ENCODE measurements around the gene GH2.
"Not testable (repeated sequence)": the region's sequence is repeated elsewhere in the genome, so short reads cannot be mapped to it uniquely, and the experiment has no call there.

GH2 gene

DNA sequence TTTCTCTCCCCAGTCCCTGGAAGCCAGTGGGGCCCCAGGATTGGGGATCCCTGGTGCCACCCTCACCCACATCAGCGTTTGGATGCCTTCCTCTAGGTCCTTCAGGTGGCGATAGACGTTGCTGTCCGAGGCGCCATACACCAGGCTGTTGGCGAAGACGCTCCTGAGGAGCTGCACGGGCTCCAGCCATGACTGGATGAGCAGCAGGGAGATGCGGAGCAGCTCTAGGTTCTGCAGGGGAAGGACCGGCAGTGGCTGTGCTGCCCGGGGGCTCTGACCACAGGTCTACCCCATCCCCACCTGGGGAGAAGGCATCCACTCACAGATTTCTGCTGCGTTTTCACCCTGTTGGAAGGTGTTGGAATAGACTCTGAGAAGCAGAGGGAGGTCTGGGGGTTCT, 1.0 kb downstream of the GH2 start (continued):
- TF ChIP-seq, protein P1, sequence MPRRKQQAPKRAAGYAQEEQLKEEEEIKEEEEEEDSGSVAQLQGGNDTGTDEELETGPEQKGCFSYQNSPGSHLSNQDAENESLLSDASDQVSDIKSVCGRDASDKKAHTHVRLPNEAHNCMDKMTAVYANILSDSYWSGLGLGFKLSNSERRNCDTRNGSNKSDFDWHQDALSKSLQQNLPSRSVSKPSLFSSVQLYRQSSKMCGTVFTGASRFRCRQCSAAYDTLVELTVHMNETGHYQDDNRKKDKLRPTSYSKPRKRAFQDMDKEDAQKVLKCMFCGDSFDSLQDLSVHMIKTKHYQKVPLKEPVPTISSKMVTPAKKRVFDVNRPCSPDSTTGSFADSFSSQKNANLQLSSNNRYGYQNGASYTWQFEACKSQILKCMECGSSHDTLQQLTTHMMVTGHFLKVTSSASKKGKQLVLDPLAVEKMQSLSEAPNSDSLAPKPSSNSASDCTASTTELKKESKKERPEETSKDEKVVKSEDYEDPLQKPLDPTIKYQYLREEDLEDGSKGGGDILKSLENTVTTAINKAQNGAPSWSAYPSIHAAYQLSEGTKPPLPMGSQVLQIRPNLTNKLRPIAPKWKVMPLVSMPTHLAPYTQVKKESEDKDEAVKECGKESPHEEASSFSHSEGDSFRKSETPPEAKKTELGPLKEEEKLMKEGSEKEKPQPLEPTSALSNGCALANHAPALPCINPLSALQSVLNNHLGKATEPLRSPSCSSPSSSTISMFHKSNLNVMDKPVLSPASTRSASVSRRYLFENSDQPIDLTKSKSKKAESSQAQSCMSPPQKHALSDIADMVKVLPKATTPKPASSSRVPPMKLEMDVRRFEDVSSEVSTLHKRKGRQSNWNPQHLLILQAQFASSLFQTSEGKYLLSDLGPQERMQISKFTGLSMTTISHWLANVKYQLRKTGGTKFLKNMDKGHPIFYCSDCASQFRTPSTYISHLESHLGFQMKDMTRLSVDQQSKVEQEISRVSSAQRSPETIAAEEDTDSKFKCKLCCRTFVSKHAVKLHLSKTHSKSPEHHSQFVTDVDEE (CRISPR knock-in tag; IDR thresholded peaks at IDR 0.05) = no peak
- TF ChIP-seq GLIS3 (CRISPR knock-in tag; IDR thresholded peaks at IDR 0.05) (no peak), ZFP30 (CRISPR knock-in tag; IDR thresholded peaks at IDR 0.05) (no peak), CSDC2 (CRISPR knock-in tag; IDR thresholded peaks at IDR 0.05) (no peak)

DNA sequence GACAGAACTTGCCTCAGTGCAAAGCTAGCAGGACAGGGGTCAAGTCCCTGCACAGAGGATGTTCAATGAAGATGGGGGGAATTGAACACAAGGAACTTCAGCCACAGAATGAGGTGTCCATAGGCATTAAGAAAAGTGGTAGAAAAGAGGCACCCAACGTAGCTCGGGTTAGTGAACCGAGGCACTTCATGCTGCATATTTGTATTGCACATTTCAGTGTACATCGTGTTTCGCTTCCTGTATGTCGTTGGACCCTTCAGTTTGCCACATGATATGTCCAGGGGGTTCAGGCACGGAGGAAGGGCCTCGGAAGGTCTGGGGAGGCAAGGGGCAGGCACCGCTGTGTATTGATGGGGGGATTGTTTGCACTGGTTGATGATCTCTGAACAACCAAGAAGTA, 3.3 kb downstream of the GH2 start:
- ATAC-seq = not testable (repeated sequence)

DNA sequence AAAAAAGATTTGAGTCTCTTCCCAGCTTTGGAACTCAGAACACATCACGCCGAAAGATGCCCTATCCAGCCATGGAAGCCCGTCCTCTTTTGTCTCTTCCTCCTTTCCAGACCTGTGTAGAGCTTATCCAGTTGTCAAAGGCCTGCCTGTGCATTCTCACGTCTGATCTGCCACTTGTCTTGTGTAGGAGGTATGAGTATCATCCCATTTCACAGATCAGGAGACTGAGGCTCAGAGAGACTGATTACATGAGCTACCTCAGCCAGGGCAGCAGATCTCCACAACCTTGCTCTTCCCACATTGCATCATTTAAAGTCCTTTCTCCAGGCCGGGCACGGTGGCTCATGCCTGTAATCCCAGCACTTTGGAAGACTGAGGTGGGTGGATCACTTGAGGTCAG, 7.1 kb downstream of the GH2 start:
- ATAC-seq = not testable (repeated sequence)

DNA sequence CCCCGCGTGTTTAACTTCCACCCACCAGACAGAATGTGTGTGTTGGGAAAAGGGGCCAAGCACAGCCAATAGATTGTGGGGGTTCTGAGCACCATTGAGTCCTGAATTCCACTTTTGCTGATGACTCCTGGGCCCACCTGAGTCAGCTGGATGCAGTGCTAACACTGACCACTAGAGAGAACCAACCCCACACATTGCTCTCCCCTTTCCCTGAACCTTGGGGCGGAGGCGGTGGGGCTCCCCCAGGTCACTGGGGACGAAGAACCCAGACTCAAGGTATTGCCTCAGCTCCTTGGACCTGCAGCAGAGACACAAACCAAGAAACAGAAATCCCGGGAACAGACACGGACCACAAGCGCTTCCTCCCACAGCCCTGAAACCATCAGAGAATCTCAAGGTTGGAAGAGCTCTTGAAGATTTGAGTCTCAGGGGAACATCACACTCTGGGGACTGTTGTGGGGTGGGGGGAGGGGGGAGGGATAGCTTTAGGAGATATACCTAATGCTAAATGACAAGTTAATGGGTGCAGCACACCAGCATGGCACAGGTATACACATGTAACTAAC, 7.6 kb downstream of the GH2 start:
- not testable (repeated sequence) for ATAC-seq

DNA sequence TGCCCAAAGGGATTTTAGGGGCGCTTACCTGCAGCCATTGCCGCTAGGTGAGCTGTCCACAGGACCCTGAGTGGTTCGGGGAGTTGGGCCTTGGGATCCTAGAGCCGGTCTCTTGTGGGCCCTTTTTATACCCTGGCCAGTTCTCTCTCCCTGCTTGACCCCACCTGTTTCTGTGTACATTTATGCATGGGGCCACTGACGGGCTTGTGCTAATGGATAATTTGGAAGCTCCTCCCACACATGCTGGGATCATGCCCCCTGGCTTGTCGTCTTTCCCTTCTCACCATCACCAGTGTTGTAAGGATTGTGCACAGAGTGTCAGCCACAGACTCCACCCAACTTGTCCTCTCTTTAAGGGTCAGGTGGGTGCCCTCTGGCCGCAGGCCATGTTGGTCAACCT, 8.2 kb downstream of the GH2 start, which contains the start of gene CSH2:
Gene CSH2 (minus strand): TSS at position 101 of the 400 bp plus-strand sequence. CDS start 63 bp downstream, at position 38.
- ATAC-seq = not testable (repeated sequence)

DNA sequence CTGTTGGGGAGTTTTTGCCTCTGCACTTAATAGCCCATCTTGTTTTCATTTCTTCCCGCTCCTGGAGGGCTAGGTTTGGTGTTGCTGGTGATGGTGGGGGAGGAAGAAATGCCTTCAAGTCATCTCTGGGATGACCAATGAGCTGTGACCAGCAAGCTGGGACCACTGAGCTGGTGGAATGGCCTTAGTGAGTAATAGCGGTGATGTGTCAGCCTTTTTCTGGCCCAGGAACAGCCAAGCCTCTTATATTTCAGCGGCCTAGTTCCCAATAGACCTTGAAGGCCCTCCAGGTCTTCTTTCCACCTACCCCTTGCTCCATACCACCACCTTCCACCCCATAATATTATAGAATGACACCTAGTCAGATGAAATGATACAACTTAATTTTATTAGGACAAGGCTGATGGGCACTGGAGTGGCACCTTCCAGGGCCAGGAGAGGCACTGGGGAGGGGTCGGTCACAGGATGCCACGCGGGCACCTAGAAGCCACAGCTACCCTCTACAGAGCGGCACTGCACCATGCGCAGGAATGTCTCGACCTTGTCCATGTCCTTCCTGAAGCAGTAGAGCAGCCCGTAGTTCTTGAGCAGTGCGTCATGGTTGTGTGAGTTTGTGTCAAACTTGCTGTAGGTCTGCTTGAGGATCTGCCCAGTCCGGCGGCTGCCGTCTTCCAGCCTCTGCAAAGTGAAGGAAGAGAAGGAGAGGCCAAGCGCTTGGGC, 9.9 kb downstream of the GH2 start:
- not testable (repeated sequence) for ATAC-seq

DNA sequence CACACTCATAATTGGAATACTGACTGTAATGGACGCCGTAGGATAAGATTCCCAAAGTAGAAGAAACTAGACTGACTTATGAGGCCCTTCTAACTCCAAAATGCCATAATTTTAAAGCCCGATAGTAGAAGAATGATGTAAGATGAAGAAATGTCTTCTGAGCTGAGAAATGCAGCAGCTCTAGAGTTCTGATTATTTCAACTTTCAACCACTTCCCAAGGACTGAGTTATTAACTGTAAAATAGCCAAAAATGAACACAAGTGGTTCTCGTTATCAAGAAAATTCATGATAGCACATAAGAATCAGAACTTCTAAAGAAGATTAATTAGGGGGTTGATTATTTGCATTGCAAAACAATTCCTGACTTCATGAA, 11.5 kb downstream of the GH2 start:
- ATAC-seq = not testable (repeated sequence)

DNA sequence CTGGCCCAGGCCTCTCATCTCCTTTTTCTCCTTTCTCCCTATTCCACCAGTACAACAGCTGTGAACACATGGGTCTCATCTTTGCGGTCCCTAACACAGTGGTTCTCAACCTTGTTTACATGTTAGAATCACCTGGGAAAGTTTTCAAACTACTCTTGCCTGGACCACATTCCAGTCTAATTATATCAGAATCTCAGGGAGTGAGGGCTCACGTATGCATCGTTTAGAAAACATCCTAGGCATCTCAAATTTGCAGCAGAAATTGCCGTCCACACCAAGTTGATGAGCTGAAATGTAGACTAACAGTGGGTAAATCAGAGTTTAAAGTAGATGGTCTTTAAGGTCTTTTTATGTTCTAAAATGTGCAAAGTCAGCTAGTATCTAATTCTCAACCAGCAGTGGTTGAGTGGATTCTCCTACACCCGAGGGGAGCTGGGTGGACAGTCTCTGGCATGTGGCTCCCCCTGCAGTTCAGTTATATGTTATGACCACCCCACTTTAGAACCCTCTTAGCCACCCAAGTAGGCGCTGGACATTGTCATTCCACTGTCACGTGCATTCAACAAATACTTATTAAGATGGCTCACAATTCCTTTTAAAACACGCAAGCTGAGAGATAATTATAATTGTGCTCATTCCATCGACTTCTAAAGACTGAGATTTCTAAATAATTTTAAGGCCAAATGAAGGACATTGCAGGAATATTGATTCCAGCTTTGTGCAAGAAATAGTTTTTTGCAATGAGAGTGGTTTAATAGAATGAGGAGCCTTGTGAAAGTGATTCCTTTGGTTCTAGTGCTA, 12.1 kb downstream of the GH2 start:
- peak; percentile 11; the same call in 1 of the 3 replicates for ATAC-seq

DNA sequence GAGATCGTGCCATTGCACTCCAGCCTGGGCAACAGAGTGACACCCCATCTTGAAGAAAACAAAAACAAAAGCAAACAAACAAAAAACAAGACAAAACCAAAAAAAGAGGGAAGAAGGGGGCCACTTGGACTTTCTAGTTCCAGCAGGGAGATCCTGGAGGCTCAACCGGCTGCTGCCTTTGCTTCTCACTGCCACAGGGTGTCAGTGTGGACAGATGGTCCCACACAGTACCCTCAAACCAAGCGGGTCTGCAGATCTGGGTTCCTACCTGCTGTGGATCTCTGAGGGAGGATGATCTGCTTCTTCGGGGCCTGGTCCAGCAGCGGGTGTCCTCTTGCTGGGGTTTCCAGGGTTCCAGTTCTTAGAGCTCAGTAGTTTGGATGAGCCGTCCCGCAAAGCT, 15.1 kb downstream of the GH2 start:
- peak; percentile 85 for ATAC-seq

DNA sequence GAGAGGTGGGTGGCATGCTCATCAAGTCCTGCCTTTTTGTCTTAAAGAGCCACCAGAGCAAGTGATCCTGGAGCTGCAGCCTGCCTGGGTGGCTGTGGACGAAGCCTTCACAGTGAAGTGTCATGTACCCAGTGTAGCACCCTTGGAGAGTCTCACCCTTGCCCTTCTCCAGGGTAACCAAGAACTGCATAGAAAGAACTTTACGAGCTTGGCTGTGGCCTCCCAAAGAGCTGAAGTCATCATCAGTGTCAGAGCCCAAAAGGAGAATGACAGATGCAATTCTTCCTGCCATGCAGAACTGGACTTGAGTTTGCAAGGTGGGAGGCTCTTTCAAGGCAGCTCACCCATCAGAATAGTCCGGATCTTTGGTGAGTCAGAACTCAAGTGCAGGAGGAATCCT, 22.5 kb downstream of the GH2 start:
- TF ChIP-seq SNAI2 (CRISPR knock-in tag; IDR thresholded peaks at IDR 0.05) (no peak), ZNF8 (CRISPR knock-in tag; IDR thresholded peaks at IDR 0.05) (no peak), ISL1 (CRISPR knock-in tag; IDR thresholded peaks at IDR 0.05) (no peak), OSR1 (CRISPR knock-in tag; IDR thresholded peaks at IDR 0.05) (no peak), TCF4 (CRISPR knock-in tag; IDR thresholded peaks at IDR 0.05; ENCODE audit: borderline replicate concordance) (no peak), CSDC2 (CRISPR knock-in tag; IDR thresholded peaks at IDR 0.05) (no peak), ESRRG (CRISPR knock-in tag; IDR thresholded peaks at IDR 0.05) (no peak), ZNF565 (CRISPR knock-in tag; conservative IDR thresholded peaks at IDR 0.05; ENCODE audit: low read depth) (no peak), GLIS3 (CRISPR knock-in tag; IDR thresholded peaks at IDR 0.05) (no peak), ZFP3 (CRISPR knock-in tag; IDR thresholded peaks at IDR 0.05) (no peak), ARNTL (CRISPR knock-in tag; IDR thresholded peaks at IDR 0.05; ENCODE audit: borderline replicate concordance, low read depth) (no peak)
- ATAC-seq = no peak

DNA sequence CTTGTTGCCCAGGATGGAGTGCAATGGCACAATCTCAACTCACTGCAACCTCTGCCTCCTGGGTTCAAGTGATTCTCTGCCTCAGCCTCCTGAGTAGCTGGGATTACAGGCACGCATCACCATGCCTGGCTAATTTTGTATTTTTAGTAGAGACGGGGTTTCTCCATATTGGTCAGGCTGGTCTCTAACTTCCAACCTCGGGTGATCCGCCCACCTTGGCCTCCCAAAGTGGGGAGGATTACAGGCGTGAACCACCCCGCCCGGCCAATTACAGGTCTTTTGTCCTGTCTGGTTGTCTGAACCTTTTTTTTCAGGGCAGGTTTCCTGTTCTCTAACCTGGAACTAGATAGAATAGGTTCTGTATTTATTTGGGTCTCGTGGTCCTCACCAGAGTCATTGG, 25.3 kb downstream of the GH2 start:
- ATAC-seq = not testable (repeated sequence)
